Measurements from ENCODE around the gene RHBDL1. TPM values are rescaled to one million over a fixed set of nuclear protein-coding genes. Genes with fewer than 3 reads are reported as not detected.

The RHBDL1 gene
- total and polyA plus RNA-seq, 9 of the 15 experiments (the other 6 are each of a cell fraction or from before 2014, with no cell fraction given), result 0.03 to 5.6 (median 1.3) TPM; not detected in 1

DNA sequence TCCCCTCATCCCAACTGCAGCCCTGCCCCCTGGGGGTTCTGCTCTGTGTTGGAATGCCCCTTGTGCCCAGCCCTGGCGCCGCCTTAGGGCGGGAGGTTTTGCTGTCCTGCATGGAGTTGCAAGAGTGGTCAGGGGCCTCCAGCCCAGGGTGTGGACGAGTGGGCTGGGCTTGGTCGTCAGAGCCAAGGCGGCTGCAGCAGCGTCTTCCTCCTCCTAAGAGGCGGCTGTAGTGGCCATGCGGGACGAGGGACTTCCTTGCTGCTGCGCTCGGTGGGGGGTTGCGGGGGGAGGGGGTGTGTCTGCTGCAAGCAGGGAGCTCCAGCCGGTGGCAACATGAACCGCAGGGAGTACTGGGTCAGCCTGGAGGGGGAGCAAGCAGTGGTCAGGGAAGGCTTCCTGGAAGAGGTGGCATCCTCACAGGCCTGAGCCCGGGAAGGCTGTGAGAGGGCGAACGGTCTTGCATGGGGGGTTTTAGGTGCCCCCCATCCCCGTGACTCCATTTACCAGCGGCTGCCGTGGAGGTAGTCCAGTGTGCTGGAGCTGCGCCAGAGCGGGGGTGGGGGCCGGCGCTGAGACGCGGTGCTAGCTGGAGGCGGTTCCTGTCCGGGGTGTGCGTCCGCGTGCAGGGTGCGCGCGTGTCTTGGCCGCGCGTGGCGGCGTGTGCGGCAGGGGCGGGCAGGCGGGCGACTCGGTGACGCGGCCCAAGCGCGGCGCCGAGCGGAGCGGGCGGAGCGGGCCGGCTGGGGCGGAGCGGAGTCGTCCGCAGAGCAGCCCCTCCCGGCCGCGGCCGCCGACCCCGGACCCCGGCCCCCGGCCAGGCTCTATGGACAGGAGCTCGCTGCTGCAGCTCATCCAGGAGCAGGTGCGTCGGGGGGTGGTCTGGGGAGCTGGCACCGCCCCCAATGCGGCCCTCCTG is at the start of gene RHBDL1 (continued):
- TF ChIP-seq, protein P1, sequence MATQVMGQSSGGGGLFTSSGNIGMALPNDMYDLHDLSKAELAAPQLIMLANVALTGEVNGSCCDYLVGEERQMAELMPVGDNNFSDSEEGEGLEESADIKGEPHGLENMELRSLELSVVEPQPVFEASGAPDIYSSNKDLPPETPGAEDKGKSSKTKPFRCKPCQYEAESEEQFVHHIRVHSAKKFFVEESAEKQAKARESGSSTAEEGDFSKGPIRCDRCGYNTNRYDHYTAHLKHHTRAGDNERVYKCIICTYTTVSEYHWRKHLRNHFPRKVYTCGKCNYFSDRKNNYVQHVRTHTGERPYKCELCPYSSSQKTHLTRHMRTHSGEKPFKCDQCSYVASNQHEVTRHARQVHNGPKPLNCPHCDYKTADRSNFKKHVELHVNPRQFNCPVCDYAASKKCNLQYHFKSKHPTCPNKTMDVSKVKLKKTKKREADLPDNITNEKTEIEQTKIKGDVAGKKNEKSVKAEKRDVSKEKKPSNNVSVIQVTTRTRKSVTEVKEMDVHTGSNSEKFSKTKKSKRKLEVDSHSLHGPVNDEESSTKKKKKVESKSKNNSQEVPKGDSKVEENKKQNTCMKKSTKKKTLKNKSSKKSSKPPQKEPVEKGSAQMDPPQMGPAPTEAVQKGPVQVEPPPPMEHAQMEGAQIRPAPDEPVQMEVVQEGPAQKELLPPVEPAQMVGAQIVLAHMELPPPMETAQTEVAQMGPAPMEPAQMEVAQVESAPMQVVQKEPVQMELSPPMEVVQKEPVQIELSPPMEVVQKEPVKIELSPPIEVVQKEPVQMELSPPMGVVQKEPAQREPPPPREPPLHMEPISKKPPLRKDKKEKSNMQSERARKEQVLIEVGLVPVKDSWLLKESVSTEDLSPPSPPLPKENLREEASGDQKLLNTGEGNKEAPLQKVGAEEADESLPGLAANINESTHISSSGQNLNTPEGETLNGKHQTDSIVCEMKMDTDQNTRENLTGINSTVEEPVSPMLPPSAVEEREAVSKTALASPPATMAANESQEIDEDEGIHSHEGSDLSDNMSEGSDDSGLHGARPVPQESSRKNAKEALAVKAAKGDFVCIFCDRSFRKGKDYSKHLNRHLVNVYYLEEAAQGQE (IDR thresholded peaks at IDR 0.05; ENCODE audit: borderline replicate concordance), result peak; percentile 45
- TF ChIP-seq, protein P1 (CRISPR knock-in tag; IDR thresholded peaks at IDR 0.05; ENCODE audit: low read depth), result 0 out of 2 replicates have a peak, but pooled peaks have one; percentile 55
- TF ChIP-seq, protein P2, sequence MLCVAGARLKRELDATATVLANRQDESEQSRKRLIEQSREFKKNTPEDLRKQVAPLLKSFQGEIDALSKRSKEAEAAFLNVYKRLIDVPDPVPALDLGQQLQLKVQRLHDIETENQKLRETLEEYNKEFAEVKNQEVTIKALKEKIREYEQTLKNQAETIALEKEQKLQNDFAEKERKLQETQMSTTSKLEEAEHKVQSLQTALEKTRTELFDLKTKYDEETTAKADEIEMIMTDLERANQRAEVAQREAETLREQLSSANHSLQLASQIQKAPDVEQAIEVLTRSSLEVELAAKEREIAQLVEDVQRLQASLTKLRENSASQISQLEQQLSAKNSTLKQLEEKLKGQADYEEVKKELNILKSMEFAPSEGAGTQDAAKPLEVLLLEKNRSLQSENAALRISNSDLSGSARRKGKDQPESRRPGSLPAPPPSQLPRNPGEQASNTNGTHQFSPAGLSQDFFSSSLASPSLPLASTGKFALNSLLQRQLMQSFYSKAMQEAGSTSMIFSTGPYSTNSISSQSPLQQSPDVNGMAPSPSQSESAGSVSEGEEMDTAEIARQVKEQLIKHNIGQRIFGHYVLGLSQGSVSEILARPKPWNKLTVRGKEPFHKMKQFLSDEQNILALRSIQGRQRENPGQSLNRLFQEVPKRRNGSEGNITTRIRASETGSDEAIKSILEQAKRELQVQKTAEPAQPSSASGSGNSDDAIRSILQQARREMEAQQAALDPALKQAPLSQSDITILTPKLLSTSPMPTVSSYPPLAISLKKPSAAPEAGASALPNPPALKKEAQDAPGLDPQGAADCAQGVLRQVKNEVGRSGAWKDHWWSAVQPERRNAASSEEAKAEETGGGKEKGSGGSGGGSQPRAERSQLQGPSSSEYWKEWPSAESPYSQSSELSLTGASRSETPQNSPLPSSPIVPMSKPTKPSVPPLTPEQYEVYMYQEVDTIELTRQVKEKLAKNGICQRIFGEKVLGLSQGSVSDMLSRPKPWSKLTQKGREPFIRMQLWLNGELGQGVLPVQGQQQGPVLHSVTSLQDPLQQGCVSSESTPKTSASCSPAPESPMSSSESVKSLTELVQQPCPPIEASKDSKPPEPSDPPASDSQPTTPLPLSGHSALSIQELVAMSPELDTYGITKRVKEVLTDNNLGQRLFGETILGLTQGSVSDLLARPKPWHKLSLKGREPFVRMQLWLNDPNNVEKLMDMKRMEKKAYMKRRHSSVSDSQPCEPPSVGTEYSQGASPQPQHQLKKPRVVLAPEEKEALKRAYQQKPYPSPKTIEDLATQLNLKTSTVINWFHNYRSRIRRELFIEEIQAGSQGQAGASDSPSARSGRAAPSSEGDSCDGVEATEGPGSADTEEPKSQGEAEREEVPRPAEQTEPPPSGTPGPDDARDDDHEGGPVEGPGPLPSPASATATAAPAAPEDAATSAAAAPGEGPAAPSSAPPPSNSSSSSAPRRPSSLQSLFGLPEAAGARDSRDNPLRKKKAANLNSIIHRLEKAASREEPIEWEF (CRISPR knock-in tag; IDR thresholded peaks at IDR 0.05), result no peak
- TF ChIP-seq ZNF184 (CRISPR knock-in tag; IDR thresholded peaks at IDR 0.05), result no peak
- TF ChIP-seq ZNF830 (CRISPR knock-in tag; IDR thresholded peaks at IDR 0.05), result no peak
- no peak for TF ChIP-seq PHB (CRISPR knock-in tag; IDR thresholded peaks at IDR 0.05)
- TF ChIP-seq ZEB2 (IDR thresholded peaks at IDR 0.05), result no peak
- no peak for TF ChIP-seq RHOXF2B (CRISPR knock-in tag; conservative IDR thresholded peaks at IDR 0.05)
- TF ChIP-seq, protein P3, sequence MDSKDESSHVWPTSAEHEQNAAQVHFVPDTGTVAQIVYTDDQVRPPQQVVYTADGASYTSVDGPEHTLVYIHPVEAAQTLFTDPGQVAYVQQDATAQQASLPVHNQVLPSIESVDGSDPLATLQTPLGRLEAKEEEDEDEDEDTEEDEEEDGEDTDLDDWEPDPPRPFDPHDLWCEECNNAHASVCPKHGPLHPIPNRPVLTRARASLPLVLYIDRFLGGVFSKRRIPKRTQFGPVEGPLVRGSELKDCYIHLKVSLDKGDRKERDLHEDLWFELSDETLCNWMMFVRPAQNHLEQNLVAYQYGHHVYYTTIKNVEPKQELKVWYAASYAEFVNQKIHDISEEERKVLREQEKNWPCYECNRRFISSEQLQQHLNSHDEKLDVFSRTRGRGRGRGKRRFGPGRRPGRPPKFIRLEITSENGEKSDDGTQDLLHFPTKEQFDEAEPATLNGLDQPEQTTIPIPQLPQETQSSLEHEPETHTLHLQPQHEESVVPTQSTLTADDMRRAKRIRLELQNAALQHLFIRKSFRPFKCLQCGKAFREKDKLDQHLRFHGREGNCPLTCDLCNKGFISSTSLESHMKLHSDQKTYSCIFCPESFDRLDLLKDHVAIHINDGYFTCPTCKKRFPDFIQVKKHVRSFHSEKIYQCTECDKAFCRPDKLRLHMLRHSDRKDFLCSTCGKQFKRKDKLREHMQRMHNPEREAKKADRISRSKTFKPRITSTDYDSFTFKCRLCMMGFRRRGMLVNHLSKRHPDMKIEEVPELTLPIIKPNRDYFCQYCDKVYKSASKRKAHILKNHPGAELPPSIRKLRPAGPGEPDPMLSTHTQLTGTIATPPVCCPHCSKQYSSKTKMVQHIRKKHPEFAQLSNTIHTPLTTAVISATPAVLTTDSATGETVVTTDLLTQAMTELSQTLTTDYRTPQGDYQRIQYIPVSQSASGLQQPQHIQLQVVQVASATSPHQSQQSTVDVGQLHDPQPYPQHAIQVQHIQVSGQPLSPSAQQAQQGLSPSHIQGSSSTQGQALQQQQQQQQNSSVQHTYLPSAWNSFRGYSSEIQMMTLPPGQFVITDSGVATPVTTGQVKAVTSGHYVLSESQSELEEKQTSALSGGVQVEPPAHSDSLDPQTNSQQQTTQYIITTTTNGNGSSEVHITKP (IDR thresholded peaks at IDR 0.05; ENCODE audit: partially characterized antibody), result no peak

Data from K562 (cell line).